Parathyroid adenoma (tissue), 2 donors: ENCODE results near the gene PGP.

Source experiments
- H2AFZ ChIP-seq: fragments of 300-600 bp; sonication (generic); one replicate; pipeline ENCODE4 v1.7.0; 2017; ENCODE audit warnings: antibody characterized with exemption, mild to moderate bottlenecking
- H3K27ac ChIP-seq: fragments of 300-600 bp; sonication (generic); one replicate; pipeline ENCODE4 v1.7.0; 2017
- H3K27me3 ChIP-seq: fragments of 300-600 bp; sonication (generic); one replicate; pipeline ENCODE4 v1.7.0; 2017; ENCODE audit warnings: low read length; ENCODE audit not compliant: control insufficient read depth, insufficient read depth
- H3K36me3 ChIP-seq: fragments of 300-600 bp; sonication (generic); one replicate; pipeline ENCODE4 v1.7.0; 2017; ENCODE audit warnings: low read length; ENCODE audit not compliant: control insufficient read depth, insufficient read depth
- H3K4me1 ChIP-seq: fragments of 300-600 bp; sonication (generic); one replicate; pipeline ENCODE4 v1.7.0; 2017; ENCODE audit warnings: control low read depth
- H3K4me2 ChIP-seq: fragments of 300-600 bp; sonication (generic); one replicate; pipeline ENCODE4 v1.7.0; 2017; ENCODE audit warnings: low read length
- H3K4me3 ChIP-seq: fragments of 300-600 bp; sonication (generic); one replicate; pipeline ENCODE4 v1.7.0; 2017; ENCODE audit warnings: low read depth, low read length
- H3K79me2 ChIP-seq: fragments of 300-600 bp; sonication (generic); one replicate; pipeline ENCODE4 v1.7.0; 2017; ENCODE audit warnings: control low read depth
- H3K9ac ChIP-seq: fragments of 300-600 bp; sonication (generic); one replicate; pipeline ENCODE4 v1.7.0; 2017; ENCODE audit warnings: mild to moderate bottlenecking
- H3K9me3 ChIP-seq: fragments of 300-600 bp; sonication (generic); one replicate; pipeline ENCODE4 v1.7.0; 2017; ENCODE audit warnings: low read length; ENCODE audit not compliant: control insufficient read depth
- CTCF ChIP-seq: fragments of 300-600 bp; sonication (generic); IDR thresholded peaks from one replicate; pipeline ENCODE4 v1.7.0; 2017; ENCODE audit warnings: antibody characterized with exemption, mild to moderate bottlenecking
- donor health status: primary hyperparathyroidism.

The PGP gene

GRCh38 chr16:2173366-2173765, 41.3 kb downstream of the PGP start:
- H3K79me2 ChIP-seq = no peaks in the 10 kb centered on the region
- no peak overlapping the region for H2AFZ ChIP-seq
- TF ChIP-seq CTCF = no peak
- H3K4me2 ChIP-seq = no peak overlapping the region
- no peaks in the 10 kb centered on the region for H3K27me3 ChIP-seq
- H3K9me3 ChIP-seq = no peaks in the 10 kb centered on the region
- H3K9ac ChIP-seq = no peak overlapping the region
- no peak overlapping the region for H3K4me3 ChIP-seq
- no peak overlapping the region for H3K27ac ChIP-seq
- no peaks in the 10 kb centered on the region for H3K36me3 ChIP-seq
- no peaks in the 10 kb centered on the region for H3K4me1 ChIP-seq

- H3K27ac ChIP-seq = no peak overlapping the region
Measured at GRCh38 chr16:2172688-2173335, 41.8 kb downstream of the PGP start.

GRCh38 chr16:2171601-2172178, 43.0 kb downstream of the PGP start:
- Histone ChIP-seq H3K27me3 (no peaks in the 10 kb centered on the region), H3K4me3 (no peak overlapping the region), H3K4me1 (no peaks in the 10 kb centered on the region), H3K9me3 (no peaks in the 10 kb centered on the region), H2AFZ (no peak overlapping the region), H3K36me3 (no peaks in the 10 kb centered on the region), H3K79me2 (no peaks in the 10 kb centered on the region), H3K4me2 (no peak overlapping the region), H3K27ac (no peak overlapping the region), H3K9ac (no peak overlapping the region)
- no peak for TF ChIP-seq CTCF

More at GRCh38 chr16:2172688-2173335, 41.8 kb downstream of the PGP start:
- no peaks in the 10 kb centered on the region for H3K4me1 ChIP-seq
- H3K9ac ChIP-seq = no peak overlapping the region
- no peaks in the 10 kb centered on the region for H3K9me3 ChIP-seq
- H3K4me2 ChIP-seq = no peak overlapping the region
- no peaks in the 10 kb centered on the region for H3K36me3 ChIP-seq
- H3K79me2 ChIP-seq = no peaks in the 10 kb centered on the region
- no peak overlapping the region for H3K4me3 ChIP-seq
- TF ChIP-seq CTCF = no peak
- no peaks in the 10 kb centered on the region for H3K27me3 ChIP-seq
- no peak overlapping the region for H2AFZ ChIP-seq

- H3K4me2 ChIP-seq = no peak overlapping the region
- no peaks in the 10 kb centered on the region for H3K36me3 ChIP-seq
- no peak overlapping the region for H3K4me3 ChIP-seq
- H3K9ac ChIP-seq = no peak overlapping the region
- no peaks in the 10 kb centered on the region for H3K4me1 ChIP-seq
- H2AFZ ChIP-seq = no peak overlapping the region
- no peaks in the 10 kb centered on the region for H3K9me3 ChIP-seq
- no peak for TF ChIP-seq CTCF
- no peaks in the 10 kb centered on the region for H3K27me3 ChIP-seq
- no peak overlapping the region for H3K27ac ChIP-seq
- H3K79me2 ChIP-seq = no peaks in the 10 kb centered on the region
Measured at GRCh38 chr16:2170587-2171435, 43.8 kb downstream of the PGP start.
